ENCODE results near the gene NUP107. TPM values are rescaled to one million over a fixed set of nuclear protein-coding genes. Genes with fewer than 3 reads are reported as not detected.

NUP107 gene
- total RNA-seq, 4 donors from 2014 or later, result 6.4 to 29.2 (median 22.6) TPM

- peaks cover 2 to 21% (median 18%) of the 10 kb centered on the region in 4 donors for H3K4me1 ChIP-seq
- no peaks in the 10 kb centered on the region for H3K27me3 ChIP-seq
- no peak for TF ChIP-seq CTCF (IDR thresholded peaks at IDR 0.05)
- TF ChIP-seq POLR2A (IDR thresholded peaks at IDR 0.05), result no peak
- no peak for TF ChIP-seq POLR2AphosphoS5 (IDR thresholded peaks at IDR 0.05)
- TF ChIP-seq EP300 (IDR thresholded peaks at IDR 0.05; ENCODE audit: low read depth), result no peak
- H3K36me3 ChIP-seq, result peaks cover 0 to 2% (median 0%) of the 10 kb centered on the region in 4 donors
- H3K9me3 ChIP-seq, result no peaks in the 10 kb centered on the region
- 79 to 86% methylated on average over 4 of the region's 4 CpGs for WGBS, 2 donors (ENCODE audit: low coverage in 1 of 2)
- no peak overlapping the region for H3K4me3 ChIP-seq
- in situ Hi-C loops (cut with MboI; ENCODE audit: low pct_ligation_motif_present in 1 of 4, low pct_unique_long_range_greater_than_20kb in 1 of 4, low sequenced_read_pairs in 3 of 4), result no loop called here
- intact Hi-C loops (cut with DNase I; ENCODE audit: low total_unique reads), result no loop called here
- no peak overlapping the region for H3K27ac ChIP-seq
- DNase-seq, result no peak
These were observed 63.7 kb downstream of the NUP107 start for GRCh38 chr12:68750506-68750905.

- H3K4me3 ChIP-seq, result no peak overlapping the region
- H3K27ac ChIP-seq, result no peak overlapping the region
- H3K9me3 ChIP-seq, result no peaks in the 10 kb centered on the region
- peaks cover 0 to 2% (median 0%) of the 10 kb centered on the region in 4 donors for H3K36me3 ChIP-seq
- no peak for DNase-seq
- TF ChIP-seq EP300 (IDR thresholded peaks at IDR 0.05; ENCODE audit: low read depth) (no peak), CTCF (IDR thresholded peaks at IDR 0.05) (no peak), POLR2AphosphoS5 (IDR thresholded peaks at IDR 0.05) (no peak), POLR2A (IDR thresholded peaks at IDR 0.05) (no peak)
- no peaks in the 10 kb centered on the region for H3K27me3 ChIP-seq
- intact Hi-C loops (cut with DNase I; ENCODE audit: low total_unique reads) (no loop called here), in situ Hi-C loops (cut with MboI; ENCODE audit: low pct_ligation_motif_present in 1 of 4, low pct_unique_long_range_greater_than_20kb in 1 of 4, low sequenced_read_pairs in 3 of 4) (no loop called here)
- H3K4me1 ChIP-seq, result no peaks in the 10 kb centered on the region
- 94 to 96% methylated on average over 2 to 4 of the region's 4 CpGs for WGBS, 2 donors (ENCODE audit: low coverage in 1 of 2)
These were observed 68.9 kb downstream of the NUP107 start for GRCh38 chr12:68755536-68756243.

GRCh38 chr12:68759852-68760251, 73.1 kb downstream of the NUP107 start:
- intact Hi-C loops (cut with DNase I; ENCODE audit: low total_unique reads) (no loop called here), in situ Hi-C loops (cut with MboI; ENCODE audit: low pct_ligation_motif_present in 1 of 4, low pct_unique_long_range_greater_than_20kb in 1 of 4, low sequenced_read_pairs in 3 of 4) (no loop called here)
- DNase-seq, result no peak
- H3K27me3 ChIP-seq, result no peaks in the 10 kb centered on the region
- no peaks in the 10 kb centered on the region for H3K9me3 ChIP-seq
- no peak overlapping the region for H3K4me3 ChIP-seq
- H3K27ac ChIP-seq, result no peak overlapping the region
- TF ChIP-seq POLR2AphosphoS5 (IDR thresholded peaks at IDR 0.05) (no peak), POLR2A (IDR thresholded peaks at IDR 0.05) (no peak), EP300 (IDR thresholded peaks at IDR 0.05; ENCODE audit: low read depth) (no peak), CTCF (IDR thresholded peaks at IDR 0.05) (no peak)
- WGBS, 2 donors (ENCODE audit: low coverage in 1 of 2), result 93 to 100% methylated on average over 5 of the region's 5 CpGs
- H3K4me1 ChIP-seq, result no peaks in the 10 kb centered on the region
- no peaks in the 10 kb centered on the region for H3K36me3 ChIP-seq

GRCh38 chr12:68760806-68761441, 74.1 kb downstream of the NUP107 start:
- H3K9me3 ChIP-seq, result no peaks in the 10 kb centered on the region
- H3K4me3 ChIP-seq, result no peak overlapping the region
- in situ Hi-C loops (cut with MboI; ENCODE audit: low pct_ligation_motif_present in 1 of 4, low pct_unique_long_range_greater_than_20kb in 1 of 4, low sequenced_read_pairs in 3 of 4), result no loop called here
- no peaks in the 10 kb centered on the region for H3K36me3 ChIP-seq
- DNase-seq, result no peak
- no peaks in the 10 kb centered on the region for H3K27me3 ChIP-seq
- TF ChIP-seq EP300 (IDR thresholded peaks at IDR 0.05; ENCODE audit: low read depth), result no peak
- no peak for TF ChIP-seq CTCF (IDR thresholded peaks at IDR 0.05)
- no peak for TF ChIP-seq POLR2AphosphoS5 (IDR thresholded peaks at IDR 0.05)
- H3K4me1 ChIP-seq, result no peaks in the 10 kb centered on the region
- intact Hi-C loops (cut with DNase I; ENCODE audit: low total_unique reads), result no loop called here
- 90 to 94% methylated on average over 6 to 7 of the region's 7 CpGs for WGBS, 2 donors (ENCODE audit: low coverage in 1 of 2)
- H3K27ac ChIP-seq, result no peak overlapping the region

Data from transverse colon (tissue), 4 donors.